ENCODE data around the gene ADPGK. TPM values are rescaled to one million over a fixed set of nuclear protein-coding genes. Genes with fewer than 3 reads are reported as not detected.
"Not testable (repeated sequence)": the region's sequence is repeated elsewhere in the genome, so short reads cannot be mapped to it uniquely, and the experiment has no call there.

Gene ADPGK
- polyA plus RNA-seq, 3 donors, result 138 to 283 (median 152) TPM

- Mint-ChIP-seq H3K27me3 (ENCODE audit: low read depth in 3 of 3) (peaks cover 0 to 2% (median 0%) of the 10 kb centered on the region in 3 donors), H3K36me3 (peaks cover 3 to 9% of the 10 kb centered on the region in 2 donors), H3K4me3 (no peak overlapping the region), H3K9me3 (peaks cover 0 to 1% (median 0%) of the 10 kb centered on the region in 7 donors), H3K4me1 (no peaks in the 10 kb centered on the region), H3K27ac (peak overlapping the region in 1 of 7 donors; percentile 11)
- H3K9me3 ChIP-seq (replicated peaks in 1 of 2; ENCODE audit: control insufficient read depth in 1 of 2, insufficient read depth in 1 of 2, low read length in 2 of 2), result no peaks in the 10 kb centered on the region
- DNase-seq, result no peak
- no peak overlapping the region for H3K4me2 ChIP-seq (replicated peaks; ENCODE audit: extremely low read depth, low read length, poor library complexity, severe bottlenecking)
- no peaks in the 10 kb centered on the region for H4K20me1 ChIP-seq (ENCODE audit: insufficient read depth, low read length)
- no peaks in the 10 kb centered on the region for H3K4me1 ChIP-seq (ENCODE audit: control insufficient read depth in 1 of 2, insufficient read depth in 2 of 2, low read length in 2 of 2)
- no peaks in the 10 kb centered on the region for H3K36me3 ChIP-seq (replicated peaks in 1 of 2; ENCODE audit: control insufficient read depth in 1 of 2, insufficient read depth in 2 of 2, low read length in 2 of 2)
- H3K9ac ChIP-seq (ENCODE audit: insufficient read depth, low read length, poor library complexity, severe bottlenecking), result no peak overlapping the region
- TF ChIP-seq, protein P1, sequence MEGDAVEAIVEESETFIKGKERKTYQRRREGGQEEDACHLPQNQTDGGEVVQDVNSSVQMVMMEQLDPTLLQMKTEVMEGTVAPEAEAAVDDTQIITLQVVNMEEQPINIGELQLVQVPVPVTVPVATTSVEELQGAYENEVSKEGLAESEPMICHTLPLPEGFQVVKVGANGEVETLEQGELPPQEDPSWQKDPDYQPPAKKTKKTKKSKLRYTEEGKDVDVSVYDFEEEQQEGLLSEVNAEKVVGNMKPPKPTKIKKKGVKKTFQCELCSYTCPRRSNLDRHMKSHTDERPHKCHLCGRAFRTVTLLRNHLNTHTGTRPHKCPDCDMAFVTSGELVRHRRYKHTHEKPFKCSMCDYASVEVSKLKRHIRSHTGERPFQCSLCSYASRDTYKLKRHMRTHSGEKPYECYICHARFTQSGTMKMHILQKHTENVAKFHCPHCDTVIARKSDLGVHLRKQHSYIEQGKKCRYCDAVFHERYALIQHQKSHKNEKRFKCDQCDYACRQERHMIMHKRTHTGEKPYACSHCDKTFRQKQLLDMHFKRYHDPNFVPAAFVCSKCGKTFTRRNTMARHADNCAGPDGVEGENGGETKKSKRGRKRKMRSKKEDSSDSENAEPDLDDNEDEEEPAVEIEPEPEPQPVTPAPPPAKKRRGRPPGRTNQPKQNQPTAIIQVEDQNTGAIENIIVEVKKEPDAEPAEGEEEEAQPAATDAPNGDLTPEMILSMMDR (IDR thresholded peaks at IDR 0.05), result no peak
- H3K4me3 ChIP-seq (replicated peaks in 1 of 3; ENCODE audit: low read depth in 2 of 3, low read length in 3 of 3), result no peak overlapping the region
- no peaks in the 10 kb centered on the region for H3K27me3 ChIP-seq (ENCODE audit: control insufficient read depth in 2 of 2, insufficient read depth in 2 of 2, low read length in 2 of 2)
- intact Hi-C loops (cut with micrococcal nuclease), result loop anchor here in 1 of 2 donors (10.0 kb wide), 1 partner anchor 358 kb away; no protein-coding TSS in a partner anchor
- no peak overlapping the region for H2AFZ ChIP-seq (ENCODE audit: insufficient read depth, low read depth, low read length, poor library complexity, severe bottlenecking)
- H3K27ac ChIP-seq (ENCODE audit: low read depth in 1 of 2, low read length in 2 of 2), result no peak overlapping the region
- no peaks in the 10 kb centered on the region for H3K79me2 ChIP-seq (ENCODE audit: insufficient read depth, low read length)
Observed at GRCh38 chr15:72727154-72727553, 56.4 kb downstream of the ADPGK start.

DNA sequence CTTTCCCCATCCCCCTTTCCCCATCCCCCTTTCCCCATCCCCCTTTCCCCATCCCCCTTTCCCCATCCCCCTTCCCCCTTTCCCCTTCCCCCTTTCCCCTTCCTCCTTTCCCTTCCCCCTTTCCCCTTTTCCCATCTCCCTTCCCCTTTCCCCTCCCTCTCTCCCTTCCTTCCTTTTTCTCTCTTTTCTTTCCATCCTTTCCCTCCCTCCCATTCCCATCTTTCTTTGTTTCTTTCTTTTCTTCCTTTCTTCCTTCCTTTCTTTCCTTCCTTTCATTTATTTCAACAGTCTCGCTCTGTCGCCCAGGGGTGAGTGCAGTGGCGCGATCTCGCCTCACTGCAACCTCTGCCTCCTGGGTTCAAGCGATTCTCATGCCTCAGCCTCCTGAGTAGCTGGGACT lies 57.7 kb downstream of the ADPGK start:
- not testable (repeated sequence) for DNase-seq; H4K20me1 ChIP-seq (ENCODE audit: insufficient read depth, low read length); H3K9ac ChIP-seq (ENCODE audit: insufficient read depth, low read length, poor library complexity, severe bottlenecking); H3K4me3 Mint-ChIP-seq; H3K9me3 Mint-ChIP-seq; H3K79me2 ChIP-seq (ENCODE audit: insufficient read depth, low read length); H3K27me3 Mint-ChIP-seq (ENCODE audit: low read depth in 3 of 3); H3K4me2 ChIP-seq (replicated peaks; ENCODE audit: extremely low read depth, low read length, poor library complexity, severe bottlenecking); H3K4me3 ChIP-seq (replicated peaks in 1 of 3; ENCODE audit: low read depth in 2 of 3, low read length in 3 of 3); H3K36me3 ChIP-seq (replicated peaks in 1 of 2; ENCODE audit: control insufficient read depth in 1 of 2, insufficient read depth in 2 of 2, low read length in 2 of 2); H3K27me3 ChIP-seq (ENCODE audit: control insufficient read depth in 2 of 2, insufficient read depth in 2 of 2, low read length in 2 of 2); H2AFZ ChIP-seq (ENCODE audit: insufficient read depth, low read depth, low read length, poor library complexity, severe bottlenecking); H3K4me1 ChIP-seq (ENCODE audit: control insufficient read depth in 1 of 2, insufficient read depth in 2 of 2, low read length in 2 of 2); H3K9me3 ChIP-seq (replicated peaks in 1 of 2; ENCODE audit: control insufficient read depth in 1 of 2, insufficient read depth in 1 of 2, low read length in 2 of 2); H3K4me1 Mint-ChIP-seq; H3K27ac ChIP-seq (ENCODE audit: low read depth in 1 of 2, low read length in 2 of 2); H3K36me3 Mint-ChIP-seq
- WGBS (ENCODE audit: insufficient coverage), result 94% methylated on average over 5 of the region's 6 CpGs
- H3K27ac Mint-ChIP-seq, result peak overlapping the region in 1 of 7 donors; percentile 56
- intact Hi-C loops (cut with micrococcal nuclease), result loop anchor here in 1 of 2 donors (10.0 kb wide), 1 partner anchor 359 kb away; no protein-coding TSS in a partner anchor
